DMS53 (cell line): ENCODE measurements around the gene TFF1.
A peak's percentile ranks its signal among the peaks of the same experiment; 100 is the strongest.
"Not testable (repeated sequence)": the region's sequence is repeated elsewhere in the genome, so short reads cannot be mapped to it uniquely, and the experiment has no call there.

Experiments
- DNase-seq: peaks from one replicate; lab custom pipeline; 2025; lab: John Stamatoyannopoulos, UW

The TFF1 gene

DNA sequence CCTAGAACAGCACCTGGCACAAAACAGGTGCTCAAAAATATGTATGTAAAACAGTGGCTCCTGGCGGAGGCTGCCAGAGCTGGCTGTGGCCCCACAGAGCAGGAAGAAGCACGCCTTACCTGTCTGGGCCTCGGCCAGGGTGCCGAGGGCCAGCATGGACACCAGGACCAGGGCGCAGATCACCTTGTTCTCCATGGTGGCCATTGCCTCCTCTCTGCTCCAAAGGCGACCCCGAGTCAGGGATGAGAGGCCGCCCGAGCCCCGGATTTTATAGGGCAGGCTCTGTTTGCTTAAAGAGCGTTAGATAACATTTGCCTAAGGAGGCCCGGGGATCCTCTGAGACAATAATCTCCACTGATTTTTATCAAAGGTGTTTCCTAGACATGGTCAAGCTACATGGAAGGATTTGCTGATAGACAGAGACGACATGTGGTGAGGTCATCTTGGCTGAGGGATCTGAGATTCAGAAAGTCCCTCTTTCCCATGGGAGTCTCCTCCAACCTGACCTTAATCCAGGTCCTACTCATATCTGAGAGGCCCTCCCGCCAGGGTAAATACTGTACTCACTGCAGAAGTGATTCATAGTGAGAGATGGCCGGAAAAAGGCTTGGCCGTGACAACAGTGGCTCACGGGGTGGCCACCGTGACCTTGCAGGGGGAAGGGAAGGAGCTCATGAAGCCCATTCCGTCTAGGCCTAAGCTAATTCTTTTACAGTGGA, at the start of gene TFF1:
TSS of gene TFF1 (minus strand) at position 244 of the 719 bp plus-strand sequence. CDS start at position 204, 40 bp downstream.
- DNase-seq: peak; percentile 60

DNA sequence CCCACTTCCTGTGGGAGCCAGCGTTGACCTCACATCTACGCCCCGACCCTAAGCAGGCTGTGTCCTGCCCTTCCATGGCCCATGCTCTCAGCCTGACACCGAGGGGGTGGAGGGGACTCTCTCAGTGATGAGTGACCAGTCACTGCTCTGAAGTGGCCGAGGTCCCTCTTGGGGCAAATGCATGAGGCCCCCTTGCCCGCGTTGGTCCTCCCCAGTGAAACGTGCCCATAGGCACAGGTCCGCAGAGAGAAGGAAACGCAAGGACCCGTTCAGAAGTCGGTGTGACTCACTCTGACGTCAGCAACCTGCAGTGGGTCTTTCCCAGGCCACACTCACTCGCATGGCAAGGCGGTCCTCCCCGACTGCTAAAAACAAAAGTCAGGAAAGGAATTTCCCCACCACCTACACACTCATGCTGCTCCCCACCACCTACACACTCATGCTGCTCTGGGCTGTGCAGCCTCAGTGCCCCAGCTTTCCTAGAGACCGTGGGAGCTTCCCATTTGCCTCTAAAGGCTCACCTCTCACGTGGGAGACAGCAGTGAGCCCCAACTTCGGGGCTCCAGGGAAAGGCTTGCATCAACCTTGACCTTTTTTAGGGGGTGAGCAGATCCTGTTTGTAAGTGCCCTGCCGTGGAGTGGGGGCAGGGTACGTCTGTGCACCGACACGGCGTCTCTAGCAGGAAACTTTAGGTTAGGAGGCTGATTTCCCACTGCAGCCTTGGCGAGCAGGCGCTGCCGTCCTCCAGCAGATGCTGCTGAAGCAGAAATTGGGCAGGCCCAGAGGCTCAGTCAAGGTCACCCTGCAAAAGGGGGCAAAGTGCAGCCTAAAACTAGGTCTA, 48.8 kb upstream of the TFF1 start:
- peak; percentile 86 for DNase-seq

DNA sequence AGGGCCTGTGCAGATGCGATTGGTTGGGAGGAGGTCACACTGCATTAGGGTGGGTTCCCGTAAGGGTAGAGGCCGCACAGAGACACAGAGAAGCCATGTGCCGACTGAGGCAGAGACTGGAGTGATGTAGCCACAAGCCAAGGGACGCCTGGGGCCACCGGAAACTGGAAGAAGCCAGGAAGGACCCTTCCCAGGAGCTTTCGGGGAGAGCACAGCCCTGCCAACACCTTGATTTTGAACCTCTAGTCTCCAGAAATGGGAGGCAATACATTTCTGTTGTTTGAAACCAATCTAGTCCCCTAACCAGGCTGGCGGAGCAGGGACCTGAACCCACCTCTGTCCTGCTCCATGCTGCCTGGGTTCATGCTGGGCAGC, 48.2 kb upstream of the TFF1 start:
- DNase-seq: no peak

DNA sequence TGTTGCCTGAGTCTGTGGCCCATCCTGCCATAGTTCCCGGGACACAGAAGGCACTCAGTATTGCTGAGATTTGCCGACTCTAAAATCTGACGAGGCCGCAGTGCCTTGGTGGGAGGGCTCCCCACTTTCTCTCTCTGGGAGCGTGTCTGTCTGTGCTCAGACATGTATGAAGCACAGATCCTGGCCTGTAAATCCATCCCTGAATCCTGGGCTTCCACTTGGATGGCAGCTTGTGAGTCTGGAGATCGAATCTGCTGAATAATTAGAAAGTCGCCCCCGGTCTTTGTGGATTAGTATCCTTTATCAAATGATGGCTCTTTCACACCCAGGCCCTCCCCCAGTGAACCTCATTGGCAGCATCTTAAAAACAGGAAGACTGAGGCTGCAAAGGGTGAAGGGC, 47.7 kb upstream of the TFF1 start:
- no peak for DNase-seq

DNA sequence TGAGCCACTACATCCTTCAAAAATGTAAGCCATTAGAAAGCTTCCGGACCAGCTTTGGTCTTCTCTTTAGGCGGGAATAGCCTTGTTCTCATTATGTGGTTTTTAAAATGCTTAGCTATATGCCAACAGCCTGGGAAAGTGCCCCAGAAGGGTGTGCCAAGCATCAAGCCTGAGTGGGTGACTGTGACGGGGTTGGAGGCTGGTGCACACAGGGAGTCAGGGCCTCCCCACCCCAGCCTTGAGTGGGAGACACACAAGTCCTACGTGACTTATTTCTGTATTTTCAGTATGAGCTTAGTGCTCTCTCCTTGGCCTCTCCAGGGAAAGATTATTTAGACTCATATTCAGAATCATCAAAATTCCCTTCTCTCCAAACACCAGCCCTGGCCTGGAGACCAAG, 47.2 kb upstream of the TFF1 start:
- DNase-seq: no peak

DNA sequence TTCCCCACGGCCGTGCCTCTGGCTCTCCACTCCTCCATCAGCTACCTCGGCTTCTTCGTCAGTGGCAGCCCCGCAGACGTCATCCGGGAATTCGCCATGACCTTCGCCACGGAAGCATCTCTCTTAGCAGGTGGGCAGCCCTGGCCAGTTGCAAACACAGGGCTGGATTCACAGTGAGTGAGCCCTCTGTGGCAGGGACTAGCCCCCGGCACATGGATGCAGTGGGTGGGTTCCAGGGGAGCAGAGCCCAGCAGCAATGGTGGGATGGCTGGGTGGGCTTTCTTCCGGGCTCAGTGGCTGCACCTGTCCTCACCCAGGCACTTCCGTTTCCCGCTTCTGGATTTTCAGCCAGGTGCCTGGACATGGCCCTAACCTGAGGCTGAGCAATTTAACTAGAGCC, 46.8 kb upstream of the TFF1 start:
- DNase-seq: no peak

DNA sequence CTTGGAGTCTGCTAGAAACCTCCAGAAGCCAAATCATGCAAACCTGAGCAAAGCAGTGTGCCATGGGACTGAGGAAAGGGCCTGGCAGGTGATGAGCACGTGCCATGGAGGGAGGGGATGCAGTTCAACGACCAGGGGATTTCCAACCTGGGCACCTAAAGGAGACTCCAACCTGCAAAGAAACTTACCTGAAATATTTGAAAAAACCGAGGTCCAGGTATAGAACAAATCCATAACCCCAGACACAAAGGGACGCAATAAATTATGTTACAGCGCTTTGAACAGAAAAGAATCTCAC, 46.2 kb upstream of the TFF1 start:
- no peak for DNase-seq

DNA sequence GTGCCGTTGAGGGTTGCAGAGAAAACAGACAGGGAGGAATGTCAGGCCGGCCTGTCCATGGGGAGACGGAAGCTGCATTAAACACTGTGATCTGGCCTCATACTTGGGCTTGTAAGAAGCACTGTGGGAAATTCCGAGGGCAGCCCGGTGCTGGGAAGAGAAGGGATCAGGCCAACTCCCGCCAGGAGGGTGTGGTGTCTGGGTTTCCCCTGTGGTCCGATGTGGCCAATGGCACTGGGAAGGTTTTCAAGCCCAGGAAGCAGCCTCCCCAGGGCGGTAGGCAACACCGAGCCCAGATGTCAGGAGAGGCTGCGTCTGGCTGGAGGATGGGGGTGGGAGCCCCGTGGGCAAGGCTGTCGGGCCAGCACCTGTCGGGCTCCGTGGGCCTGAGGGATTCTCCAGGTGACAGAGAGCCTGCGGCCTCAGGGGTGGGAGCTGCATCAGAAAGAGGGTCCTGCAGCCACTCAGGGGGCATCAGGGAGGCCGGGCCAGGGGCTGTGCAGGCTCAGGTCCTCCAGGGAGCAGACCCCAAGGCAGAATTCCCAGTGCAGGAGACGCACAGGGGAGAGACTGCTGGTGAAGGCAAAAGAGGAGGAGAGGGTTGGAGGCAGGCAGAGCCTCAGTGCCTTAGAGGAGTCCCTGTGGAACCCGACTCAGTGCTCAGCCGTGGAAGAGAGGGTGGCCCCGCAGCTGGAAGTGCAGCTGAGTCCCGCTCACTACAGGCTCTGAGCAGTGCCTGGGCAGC, 45.7 kb upstream of the TFF1 start:
- DNase-seq: no peak

DNA sequence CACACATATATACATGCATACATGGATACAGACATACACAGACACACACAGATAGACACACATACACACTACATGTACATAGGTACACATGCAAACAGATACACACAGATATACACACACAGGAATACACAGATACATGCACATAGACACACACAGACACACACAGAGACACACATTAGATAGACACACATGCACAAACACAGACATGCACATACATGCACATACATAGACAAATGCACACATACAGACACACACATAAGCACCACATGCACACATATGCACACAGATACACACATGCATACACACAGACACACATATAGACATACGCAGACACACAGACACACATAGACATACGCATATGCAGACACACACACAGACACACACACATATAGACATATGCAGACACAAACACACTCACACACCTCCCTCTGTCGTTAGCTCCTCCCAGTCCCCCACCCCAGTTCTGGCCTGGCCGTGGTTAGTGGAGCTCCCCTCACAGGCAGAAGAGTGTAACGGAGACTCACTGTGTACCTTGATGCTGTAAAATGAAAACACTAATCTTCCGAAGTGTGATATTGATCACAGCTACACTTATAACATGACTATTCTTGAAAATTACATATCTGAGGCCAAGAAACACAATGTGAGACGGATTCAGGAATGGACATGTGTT, 45.0 kb upstream of the TFF1 start:
- DNase-seq: no peak

DNA sequence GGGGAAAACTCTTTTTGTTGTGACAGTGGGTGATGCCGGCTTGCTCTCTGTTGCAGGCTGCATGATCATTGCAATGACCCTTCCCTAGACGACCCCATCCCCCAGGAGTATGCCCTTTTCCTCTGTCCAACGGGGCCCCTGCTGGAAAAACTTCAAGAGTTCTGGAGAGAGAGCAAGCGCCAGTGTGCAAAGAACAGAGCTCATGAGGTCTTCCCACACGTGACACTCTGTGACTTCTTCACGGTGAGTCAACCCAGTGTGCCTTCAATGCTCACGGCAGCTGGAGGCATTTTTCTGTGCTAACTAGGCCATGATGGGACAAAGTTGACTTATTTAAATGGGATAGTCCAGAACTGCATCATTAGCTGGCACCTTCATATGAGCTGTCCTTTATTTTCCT, 43.0 kb upstream of the TFF1 start:
- no peak for DNase-seq

DNA sequence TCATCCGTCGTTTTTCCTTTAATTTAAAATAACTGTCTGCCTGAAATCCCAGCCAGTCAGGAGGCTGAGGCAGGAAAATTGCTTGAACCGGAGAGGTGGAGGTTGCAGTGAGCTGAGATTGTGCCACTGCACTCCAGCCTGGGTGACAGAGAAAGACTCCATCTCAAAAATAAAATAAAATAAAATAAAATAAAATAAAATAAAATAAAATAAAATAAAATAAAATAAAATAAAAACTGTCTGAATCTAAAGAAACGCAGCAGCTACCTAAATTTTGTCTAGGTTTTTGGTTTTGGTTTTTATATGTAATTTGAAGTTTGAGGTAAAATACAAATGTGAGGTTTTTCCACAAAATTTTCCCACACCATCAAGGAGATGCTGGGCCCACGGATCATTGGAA, 42.4 kb upstream of the TFF1 start:
- not testable (repeated sequence) for DNase-seq

DNA sequence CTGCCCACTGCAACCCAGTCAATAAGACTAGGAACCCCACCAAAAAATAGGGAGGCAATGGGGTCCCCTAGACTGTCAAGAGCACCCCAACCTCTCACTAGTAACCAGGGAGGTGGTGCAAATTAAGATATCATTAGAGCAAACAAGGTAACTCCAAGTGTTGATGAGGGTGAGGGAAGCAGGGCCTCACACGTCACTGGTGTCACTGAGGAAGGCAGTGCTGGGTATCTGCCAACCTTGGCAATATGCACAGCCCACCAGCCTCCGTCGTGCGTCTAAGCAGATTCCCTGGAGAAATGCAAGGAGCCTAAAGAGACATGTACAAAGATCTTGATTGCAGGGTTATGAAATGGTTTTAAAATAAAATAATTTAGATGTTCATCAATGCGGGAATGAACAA, 41.1 kb upstream of the TFF1 start:
- DNase-seq: no peak

DNA sequence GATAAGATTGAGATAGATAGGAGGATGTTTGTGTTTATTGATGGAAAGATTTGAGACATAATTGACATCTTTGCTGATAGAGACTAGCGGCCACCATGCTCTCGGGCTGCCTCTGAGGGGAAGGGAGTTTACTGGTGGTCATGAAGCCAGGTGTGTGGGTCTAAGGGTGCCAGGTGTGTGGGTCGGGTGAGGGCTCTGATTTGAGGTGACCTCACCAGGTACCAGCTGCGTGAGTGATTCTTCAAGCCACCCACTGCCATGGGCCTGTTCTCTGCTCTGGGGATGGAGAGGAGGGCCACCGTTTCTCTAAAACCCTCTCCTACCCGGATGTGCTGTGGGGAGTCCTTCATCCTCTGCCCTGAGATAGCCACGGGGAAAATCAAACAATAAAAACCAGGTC, 40.5 kb upstream of the TFF1 start:
- no peak for DNase-seq

DNA sequence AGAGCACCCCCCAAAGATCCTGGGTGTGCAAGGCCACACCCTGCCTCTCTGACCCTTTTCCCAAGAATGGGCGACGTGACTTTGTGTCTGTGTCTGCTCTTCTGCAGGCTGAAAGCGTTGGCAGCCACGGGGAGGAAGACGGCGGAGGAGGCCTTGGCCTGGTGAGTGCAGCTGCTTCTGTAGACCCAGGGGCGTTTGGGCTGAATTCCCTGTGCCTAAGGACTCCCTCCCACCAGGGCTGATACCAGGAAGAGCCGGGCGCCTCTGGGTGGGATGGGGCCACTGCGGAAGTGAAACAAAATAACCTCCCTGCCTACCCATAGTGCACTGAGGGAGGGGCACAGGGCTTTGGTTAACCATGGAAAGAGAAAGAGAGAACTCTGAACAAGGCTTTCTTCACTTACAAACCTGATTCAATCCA, 39.9 kb upstream of the TFF1 start:
- DNase-seq: no peak

DNA sequence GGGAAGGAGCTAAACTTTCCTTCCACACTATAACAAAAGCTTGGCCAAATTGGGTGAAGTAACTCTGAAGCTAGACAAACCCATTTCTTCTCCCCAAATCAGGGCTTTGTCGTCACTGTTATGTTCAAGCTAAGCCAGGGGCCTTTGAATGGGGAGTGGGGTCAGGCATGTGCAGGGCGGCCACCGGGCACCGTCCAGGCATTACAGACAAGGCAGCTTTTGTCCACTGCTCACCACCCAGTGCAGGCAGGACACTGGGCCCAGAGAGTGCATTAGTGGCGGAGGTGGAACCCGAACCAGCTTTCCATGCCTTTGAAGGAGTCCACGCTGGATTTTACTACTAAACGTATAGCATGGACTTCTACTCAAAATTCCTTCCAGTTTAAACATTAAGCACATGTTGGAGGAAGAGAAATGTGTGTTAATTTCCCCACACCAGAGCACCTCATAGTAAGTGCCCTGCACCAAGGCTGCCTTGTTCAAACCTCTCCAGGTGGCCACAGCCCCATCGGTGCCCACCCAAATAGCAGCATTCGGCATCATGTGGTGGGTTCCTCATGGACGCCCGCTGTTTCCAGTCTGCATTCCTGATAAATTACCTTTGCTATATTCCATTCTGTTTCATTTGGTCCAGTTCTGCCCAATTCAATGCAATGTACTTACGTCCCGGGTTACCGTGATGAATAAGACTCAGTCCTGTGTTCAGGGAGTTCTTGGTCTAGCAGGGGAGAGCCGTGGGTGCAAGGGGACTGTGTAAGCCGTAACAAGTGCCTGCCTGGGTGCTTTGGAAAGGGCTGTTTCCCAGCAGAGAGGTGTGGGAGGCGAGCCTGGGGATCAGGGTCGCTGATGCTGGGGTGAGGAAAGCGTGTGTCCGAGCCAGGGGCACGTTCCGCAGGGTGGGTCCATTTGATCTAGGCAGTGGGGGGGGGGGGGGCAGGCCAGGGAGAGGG, 39.0 kb upstream of the TFF1 start:
- no peak for DNase-seq

DNA sequence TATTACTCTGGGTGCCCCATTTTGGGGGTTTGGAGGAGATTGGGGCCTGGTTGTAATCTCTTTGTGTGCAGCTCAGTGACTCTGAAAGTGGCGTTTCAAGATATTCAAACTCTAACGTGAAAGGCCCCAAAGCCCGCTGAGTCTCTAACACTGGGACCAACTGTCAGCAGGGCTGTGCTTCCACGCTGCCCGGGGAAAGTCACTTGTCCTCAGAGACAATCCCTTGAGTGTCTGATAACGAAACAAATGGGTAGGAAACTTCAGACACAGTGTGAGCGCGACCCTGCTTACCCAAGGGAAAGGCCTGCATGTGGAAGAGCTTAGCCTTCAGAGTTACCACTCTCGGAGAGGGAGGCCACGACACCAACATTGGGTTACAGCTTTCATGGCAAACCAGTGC, 38.2 kb upstream of the TFF1 start:
- no peak for DNase-seq

DNA sequence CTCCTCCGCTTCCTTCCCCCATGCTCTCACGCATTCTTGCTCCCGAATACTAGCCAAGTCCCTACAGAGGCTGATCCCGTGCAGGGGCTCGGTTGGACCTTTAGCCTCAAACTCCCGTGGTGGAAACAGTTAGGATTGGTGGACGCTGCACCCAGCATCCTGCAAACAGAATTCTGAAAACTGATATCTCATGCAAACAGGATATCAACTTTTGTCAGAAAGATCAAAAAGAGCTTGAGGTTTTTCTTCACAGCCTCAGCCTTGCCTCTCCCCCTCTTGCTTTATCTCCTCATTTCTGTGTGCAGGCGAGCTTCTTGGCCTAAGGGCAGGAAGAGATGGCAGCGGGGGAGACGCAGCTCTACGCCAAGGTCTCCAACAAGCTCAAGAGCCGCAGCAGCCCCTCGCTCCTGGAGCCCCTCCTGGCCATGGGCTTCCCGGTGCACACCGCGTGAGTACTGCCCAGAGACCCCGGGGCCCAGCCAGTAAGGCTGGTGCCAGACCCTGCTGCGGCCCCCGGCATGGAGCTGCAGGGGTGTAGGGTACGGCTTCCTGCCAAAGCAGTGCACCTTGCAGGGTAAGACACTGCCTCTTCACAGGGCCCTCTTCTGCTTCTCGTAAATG, 37.4 kb upstream of the TFF1 start, which contains the start of gene UBASH3A:
TSS of gene UBASH3A (plus strand) at position 292 of the 621 bp plus-strand sequence. CDS start at position 336, 44 bp downstream.
- DNase-seq: no peak

DNA sequence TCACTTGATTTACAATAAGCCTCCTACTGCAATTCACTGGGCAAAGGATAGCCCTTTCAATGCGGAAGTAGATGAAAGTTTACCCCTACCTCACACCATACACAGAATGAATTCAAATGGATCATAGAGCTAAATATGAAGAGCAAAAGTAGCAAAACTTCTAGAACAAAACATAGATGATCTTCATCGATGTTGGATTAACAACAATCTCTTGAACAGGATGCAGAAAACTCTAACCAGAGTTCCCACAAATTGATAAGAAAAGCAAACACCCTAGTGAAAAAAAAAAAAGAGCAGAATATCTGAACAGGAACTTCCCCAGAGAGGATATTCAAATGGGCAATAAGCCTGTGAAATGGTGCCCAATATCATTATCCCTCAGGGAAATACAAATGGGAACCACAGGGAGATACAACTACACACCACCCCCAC, 35.5 kb upstream of the TFF1 start:
- DNase-seq: no peak

DNA sequence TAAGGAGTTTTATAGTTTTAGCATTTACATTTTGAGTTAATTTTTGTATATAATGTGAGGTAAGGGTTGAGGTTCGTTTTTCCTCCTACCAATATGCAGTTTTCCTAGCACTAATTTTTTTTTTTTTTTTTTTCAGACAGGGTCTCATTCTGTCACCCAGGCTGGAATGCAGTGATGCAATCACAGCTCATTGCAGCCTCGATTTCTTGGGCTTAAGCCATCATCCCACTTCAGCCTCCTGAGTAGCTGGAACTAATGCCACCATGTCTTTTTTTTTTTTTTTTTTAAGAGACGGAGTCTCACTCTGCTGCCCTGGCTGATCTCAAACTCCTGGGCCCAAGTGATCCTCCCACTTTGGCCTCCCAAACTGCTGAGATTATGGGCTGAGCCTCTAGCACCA, 34.8 kb upstream of the TFF1 start:
- DNase-seq: no peak

DNA sequence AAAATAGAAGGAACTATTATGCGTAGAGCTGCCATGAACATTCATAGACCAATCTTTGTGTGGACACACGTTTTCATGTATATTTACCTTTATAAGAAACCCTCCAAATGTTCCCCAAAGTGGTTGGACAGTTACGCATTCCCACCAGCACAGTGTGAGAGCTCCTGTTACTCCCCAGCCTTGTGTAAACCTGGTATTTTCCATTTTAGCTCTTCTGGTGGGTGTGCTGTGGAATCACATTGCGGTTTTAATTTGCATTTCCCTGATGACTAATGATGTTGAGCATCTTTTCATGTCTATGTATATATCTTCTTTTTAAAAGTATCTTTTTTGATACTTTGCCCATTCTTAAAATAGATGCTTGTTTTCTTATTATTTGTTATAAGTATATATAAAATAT, 34.2 kb upstream of the TFF1 start:
- DNase-seq: no peak
